Panc1 (cell line): ENCODE data around the gene KRTAP5-6. TPM values are rescaled to one million over a fixed set of nuclear protein-coding genes. Genes with fewer than 3 reads are reported as not detected.

Experiments used
- ATAC-seq: fragments of 200-7000 bp; cut with Tn5 transposase; 2 replicates; pipeline ENCODE4 v1.9.1; 2020; ENCODE audit warnings: mild to moderate bottlenecking, moderate library complexity
- BruUV-seq: library from RNA; stranded (reverse); fragments of 400-500 nt; replicated peaks from 2 replicates; lab custom pipeline; 2021; lab: Mats Ljungman, UMichigan
- CTCF ChIA-PET: fragments of 300-600 bp; sonication (Branson Sonifier 250); formaldehyde crosslinking; loops from one replicate; lab custom pipeline; 2022; ENCODE audit warnings: antibody characterized with exemption; lab: Charles Lee
- POLR2A ChIA-PET: fragments of 300-600 bp; sonication (Branson Sonifier 250); formaldehyde crosslinking; loops from one replicate; lab custom pipeline; 2022; ENCODE audit warnings: antibody characterized with exemption; lab: Charles Lee
- DNase-seq: peaks from one replicate; pipeline ENCODE4 v3.0.0-alpha.2; 2010; ENCODE audit warnings: low read depth, low spot score
- H3K27ac ChIP-seq: 2 replicates; pipeline ENCODE4 v1.5.1; 2011; ENCODE audit warnings: mild to moderate bottlenecking, low read length, inconsistent platforms
- H3K27me3 ChIP-seq: fragments of 200-500 bp; sonication (Bioruptor generic); 2 replicates; pipeline ENCODE4 v1.6.0; 2014; ENCODE audit warnings: low read length, inconsistent platforms; ENCODE audit not compliant: control insufficient read depth, insufficient read depth
- H3K36me3 ChIP-seq: fragments of 200-500 bp; sonication (Bioruptor generic); 2 replicates; pipeline ENCODE4 v1.5.1; 2014; ENCODE audit warnings: inconsistent platforms, mild to moderate bottlenecking, low read length, moderate library complexity; ENCODE audit not compliant: control insufficient read depth, insufficient read depth
- H3K4me1 ChIP-seq: 2 replicates; pipeline ENCODE4 v1.5.1; 2011; ENCODE audit warnings: inconsistent platforms, mild to moderate bottlenecking, low read length, moderate library complexity; ENCODE audit not compliant: control insufficient read depth, insufficient read depth
- H3K4me3 ChIP-seq, 2 experiments: 2 replicates each; pipeline ENCODE4 v1.5.1; 2011 to 2012; ENCODE audit warnings: low read depth in 2 of 2, low read length in 2 of 2, mild to moderate bottlenecking in 2 of 2, inconsistent platforms in 1 of 2, moderate library complexity in 1 of 2
- H3K9me3 ChIP-seq: fragments of 200-500 bp; sonication (Bioruptor generic); 2 replicates; pipeline ENCODE4 v1.5.1; 2014; ENCODE audit warnings: low read depth, mild to moderate bottlenecking, inconsistent platforms, low read length, moderate library complexity; ENCODE audit not compliant: control insufficient read depth, insufficient read depth
- CTCF ChIP-seq: fragments of 450-650 bp; IDR thresholded peaks from 2 replicates; pipeline ENCODE4 v1.5.1; 2017; ENCODE audit warnings: mild to moderate bottlenecking
- POLR2AphosphoS5 ChIP-seq: IDR thresholded peaks from 2 replicates; pipeline ENCODE4 v1.6.1; 2012; ENCODE audit warnings: mild to moderate bottlenecking, low read depth, low read length, moderate library complexity
- REST ChIP-seq, 2 experiments: IDR thresholded peaks; 2 replicates each; pipeline ENCODE4 v1.6.1; 2011 to 2012; ENCODE audit warnings: low read depth in 2 of 2, control low read depth in 1 of 2, low read length in 1 of 2, mild to moderate bottlenecking in 1 of 2, moderate library complexity in 1 of 2; ENCODE audit not compliant: insufficient read depth in 1 of 2
- SIN3A ChIP-seq: IDR thresholded peaks from 2 replicates; pipeline ENCODE4 v1.6.1; 2012; ENCODE audit warnings: low read depth, mild to moderate bottlenecking, low read length, moderate library complexity, borderline replicate concordance; ENCODE audit not compliant: insufficient read depth
- TCF7L2 ChIP-seq: IDR thresholded peaks from 2 replicates; pipeline ENCODE4 v1.6.1; 2011; ENCODE audit warnings: mild to moderate bottlenecking, low read depth, low read length, inconsistent platforms
- in situ Hi-C: cut with HindIII; loops from 2 replicates; pipeline ENCODE4 v1.10.0; 2016; ENCODE audit warnings: low sequenced_read_pairs, low pct_unique_long_range_greater_than_20kb
- intact Hi-C: fragments of 100-400 bp; cut with micrococcal nuclease; formaldehyde crosslinking; loops from one replicate; pipeline ENCODE4 v1.10.0; 2022; ENCODE audit not compliant: unreplicated experiment
- total RNA-seq: library from RNA; stranded (reverse); gene quantifications from one replicate; pipeline ENCODE4 v1.2.1, GENCODE V29; 2021; ENCODE audit not compliant: unreplicated experiment

KRTAP5-6 gene
- total RNA-seq, 1 experiment from 2014 or later: not detected

- ATAC-seq (peak; percentile 88), DNase-seq (no peak)
- ChIA-PET CTCF (interaction anchor here (0.6 to 2.5 kb wide), 37 partner anchors 12 to 503 kb away, joined by 3 to 79 read pairs (median 4); partner anchors contain the start of genes MRPL23 and SYT8), POLR2A (interaction anchor here (0.7 kb wide), 1 partner anchor 1516 kb away, joined by 5 read pairs; no protein-coding TSS in a partner anchor)
- TF ChIP-seq CTCF (peak; percentile 99), SIN3A (no peak)
- BruUV-seq: no TSS peak
- intact Hi-C loops: loop anchor here (5.0 kb wide), 3 partner anchors 39 to 499 kb away; no protein-coding TSS in a partner anchor
- H3K36me3 ChIP-seq: no peaks in the 10 kb centered on the region
- no peak overlapping the region for H3K27ac ChIP-seq
- no peaks in the 10 kb centered on the region for H3K9me3 ChIP-seq
- in situ Hi-C loops: no loop called here
- no peaks in the 10 kb centered on the region for H3K27me3 ChIP-seq
- H3K4me3 ChIP-seq: no peak overlapping the region
- H3K4me1 ChIP-seq: 0 out of 2 replicates have a peak, but pooled peaks cover 2% of the 10 kb centered on the region
Observed at GRCh38 chr11:1652771-1653540, 44.0 kb upstream of the KRTAP5-6 start.

GRCh38 chr11:1653541-1654387 lies 43.2 kb upstream of the KRTAP5-6 start:
- ATAC-seq (peak; percentile 36), DNase-seq (no peak)
- in situ Hi-C loops: no loop called here
- Histone ChIP-seq H3K27ac (no peak overlapping the region), H3K27me3 (no peaks in the 10 kb centered on the region), H3K4me1 (0 out of 2 replicates have a peak, but pooled peaks cover 2% of the 10 kb centered on the region), H3K9me3 (no peaks in the 10 kb centered on the region), H3K4me3 (no peak overlapping the region), H3K36me3 (no peaks in the 10 kb centered on the region)
- POLR2A ChIA-PET: no interaction called here
- intact Hi-C loops: loop anchor here (5.0 kb wide), 3 partner anchors 39 to 499 kb away; no protein-coding TSS in a partner anchor
- CTCF ChIA-PET: interaction anchor here (0.6 to 2.5 kb wide), 16 partner anchors 13 to 503 kb away, joined by 3 to 79 read pairs (median 8); partner anchors contain the start of gene SYT8
- TF ChIP-seq TCF7L2: no peak
- no peak for TF ChIP-seq POLR2AphosphoS5
- no peak for TF ChIP-seq REST (IDR thresholded peaks at IDR 0.05; ENCODE audit: insufficient read depth in 1 of 2, low read depth in 2 of 2, low read length in 1 of 2)
- TF ChIP-seq CTCF: no peak
- TF ChIP-seq SIN3A: no peak
- BruUV-seq: no TSS peak
